ENCODE measurements around the gene PHF19.

GRCh38 chr9:120905315-120906164, 28.6 kb upstream of the PHF19 start:
- TF ChIP-seq CTCF (conservative IDR thresholded peaks at IDR 0.05) (no peak), ZFX (IDR thresholded peaks at IDR 0.05) (no peak)
